Bronchial epithelial cell (primary cell): ENCODE measurements around the gene LRRC39. TPM values are rescaled to one million over a fixed set of nuclear protein-coding genes. Genes with fewer than 3 reads are reported as not detected.

Source experiments
- DNase-seq: peaks from one replicate; pipeline ENCODE4 v3.0.0-alpha.2; 2010; ENCODE audit warnings: low read depth
- FAIRE-seq: peaks from 2 replicates; lab custom pipeline; 2011; peaks lifted over from hg19 to GRCh38; lab: Jason Lieb, UNC
- H3K27me3 ChIP-seq: 2 replicates; pipeline ENCODE4 v1.5.1; 2011; ENCODE audit warnings: low read length; ENCODE audit not compliant: control insufficient read depth, insufficient read depth
- H3K36me3 ChIP-seq: 2 replicates; pipeline ENCODE4 v1.5.1; 2011; ENCODE audit warnings: low read length; ENCODE audit not compliant: control insufficient read depth, insufficient read depth
- H3K4me3 ChIP-seq: 2 replicates; pipeline ENCODE4 v1.5.1; 2011; ENCODE audit warnings: mild to moderate bottlenecking, low read depth, low read length, control low read depth
- total RNA-seq: library from RNA; depleted of rRNA; stranded (reverse); fragments of >200 nt; gene quantifications from 2 replicates; pipeline ENCODE4 v1.2.1, GENCODE V29; 2014
- TF ChIP-seq, protein P1 (sequence below): IDR thresholded peaks from 2 replicates; pipeline ENCODE4 v1.5.1; 2011; ENCODE audit warnings: mild to moderate bottlenecking, moderate library complexity, low read length, control low read depth, inconsistent platforms; ENCODE audit not compliant: insufficient read depth, severe bottlenecking

LRRC39 gene
- total RNA-seq, 1 donor from 2014 or later: 0.53 TPM

DNA sequence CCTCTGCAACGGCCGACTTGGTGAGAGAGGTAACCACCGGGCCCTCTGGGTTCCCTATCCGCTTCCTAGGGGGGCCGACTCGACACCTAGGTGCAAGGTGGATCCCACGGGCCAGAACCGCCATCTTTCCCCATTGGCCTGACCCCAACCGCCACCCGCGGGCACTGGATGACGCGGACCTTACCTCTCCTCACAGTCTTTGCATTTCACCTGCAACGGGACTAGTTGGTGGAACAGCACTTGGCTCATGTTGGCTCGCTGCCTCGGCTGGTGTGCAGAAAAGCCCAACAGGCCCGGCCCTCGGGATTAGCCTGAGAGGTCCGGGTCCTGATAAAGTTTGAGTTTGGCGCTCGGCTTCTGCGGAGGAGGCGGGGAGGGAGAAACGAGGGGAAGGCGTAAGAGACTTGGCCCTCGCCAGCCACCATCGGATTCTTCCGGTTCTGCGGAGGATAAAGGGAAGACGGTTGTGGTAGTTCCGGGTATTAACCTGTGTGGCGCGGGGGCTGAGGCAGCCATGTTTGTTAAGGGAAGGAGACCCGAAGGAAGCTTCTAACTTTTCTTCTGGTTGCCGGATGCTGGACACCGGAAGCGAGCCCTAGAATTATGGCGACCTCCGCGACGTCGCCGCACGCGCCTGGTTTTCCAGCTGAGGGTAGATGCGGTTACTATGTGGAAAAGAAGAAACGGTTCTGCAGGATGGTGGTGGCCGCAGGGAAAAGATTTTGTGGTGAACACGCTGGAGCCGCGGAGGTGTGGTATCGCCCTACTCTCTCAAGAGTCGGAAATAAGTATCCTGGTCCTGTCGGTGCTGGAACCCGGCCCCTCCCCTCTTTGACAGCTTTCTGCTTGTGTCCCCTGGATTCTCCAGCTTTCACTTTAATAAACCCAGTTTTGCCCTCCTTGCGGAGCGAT lies 45.2 kb downstream of the LRRC39 start, which contains the start of the genes SASS6 and TRMT13:
Gene SASS6 (minus strand): TSS at position 365 of the 912 bp plus-strand sequence. CDS start 116 bp downstream, at position 249.
Gene TRMT13 (plus strand): TSS at position 598 of the 912 bp plus-strand sequence. CDS start 6 bp downstream, at position 604.
- peak; percentile 94 for DNase-seq
- Histone ChIP-seq H3K27me3 (no peaks in the 10 kb centered on the region), H3K36me3 (peaks cover 7% of the 10 kb centered on the region), H3K4me3 (peak within 1 kb of the TSS; percentile 68)
- no peak for FAIRE-seq
- TF ChIP-seq, protein P1, sequence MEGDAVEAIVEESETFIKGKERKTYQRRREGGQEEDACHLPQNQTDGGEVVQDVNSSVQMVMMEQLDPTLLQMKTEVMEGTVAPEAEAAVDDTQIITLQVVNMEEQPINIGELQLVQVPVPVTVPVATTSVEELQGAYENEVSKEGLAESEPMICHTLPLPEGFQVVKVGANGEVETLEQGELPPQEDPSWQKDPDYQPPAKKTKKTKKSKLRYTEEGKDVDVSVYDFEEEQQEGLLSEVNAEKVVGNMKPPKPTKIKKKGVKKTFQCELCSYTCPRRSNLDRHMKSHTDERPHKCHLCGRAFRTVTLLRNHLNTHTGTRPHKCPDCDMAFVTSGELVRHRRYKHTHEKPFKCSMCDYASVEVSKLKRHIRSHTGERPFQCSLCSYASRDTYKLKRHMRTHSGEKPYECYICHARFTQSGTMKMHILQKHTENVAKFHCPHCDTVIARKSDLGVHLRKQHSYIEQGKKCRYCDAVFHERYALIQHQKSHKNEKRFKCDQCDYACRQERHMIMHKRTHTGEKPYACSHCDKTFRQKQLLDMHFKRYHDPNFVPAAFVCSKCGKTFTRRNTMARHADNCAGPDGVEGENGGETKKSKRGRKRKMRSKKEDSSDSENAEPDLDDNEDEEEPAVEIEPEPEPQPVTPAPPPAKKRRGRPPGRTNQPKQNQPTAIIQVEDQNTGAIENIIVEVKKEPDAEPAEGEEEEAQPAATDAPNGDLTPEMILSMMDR: no peak

DNA sequence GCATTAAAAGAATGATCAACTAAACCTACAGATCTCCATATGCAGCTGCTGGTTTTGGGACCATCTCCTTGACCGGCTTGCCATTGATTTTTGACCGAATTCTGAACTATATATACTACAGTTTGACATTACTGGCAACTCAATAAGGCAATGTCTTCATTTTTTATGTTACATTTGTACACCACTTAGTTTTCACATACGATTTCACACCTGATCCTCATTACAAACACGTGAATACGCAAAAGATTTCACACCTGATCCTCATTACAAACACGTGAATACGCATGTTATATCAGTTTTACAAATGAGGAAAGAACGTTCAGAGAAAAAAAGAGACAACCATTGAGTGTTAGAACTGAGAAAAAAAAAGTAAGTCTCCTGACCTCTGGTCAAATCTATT lies 46.4 kb downstream of the LRRC39 start:
- Histone ChIP-seq H3K4me3 (no peak overlapping the region), H3K27me3 (no peaks in the 10 kb centered on the region), H3K36me3 (no peaks in the 10 kb centered on the region)
- TF ChIP-seq, protein P1: no peak
- no peak for FAIRE-seq
- no peak for DNase-seq

DNA sequence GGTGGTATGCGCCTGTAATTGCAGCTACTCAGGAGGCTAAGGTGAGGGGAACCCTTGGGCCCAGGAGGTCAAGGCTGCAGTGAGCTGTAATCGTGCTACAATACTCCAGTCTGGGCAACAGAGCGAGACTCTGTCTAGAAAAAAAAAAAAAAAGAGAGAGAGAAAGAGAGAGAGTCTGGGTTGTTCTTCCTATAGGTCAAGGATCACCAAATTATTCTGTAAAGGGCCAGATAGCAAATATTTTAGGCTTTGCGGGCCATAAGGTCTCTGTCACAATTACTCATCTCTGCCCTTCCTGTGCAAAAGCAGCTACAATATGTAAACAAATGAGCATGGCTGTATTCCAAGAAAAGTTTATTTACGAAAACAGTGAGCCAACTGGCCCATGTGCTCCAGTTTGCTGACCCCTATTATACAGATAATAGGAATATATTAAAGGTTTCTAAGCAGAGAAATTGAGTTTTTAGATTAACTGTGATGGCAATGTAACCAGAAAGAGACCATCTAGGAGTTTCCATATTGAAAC lies 47.4 kb downstream of the LRRC39 start:
- no peak overlapping the region for H3K4me3 ChIP-seq
- TF ChIP-seq, protein P1: no peak
- FAIRE-seq: no peak
- H3K27me3 ChIP-seq: no peaks in the 10 kb centered on the region
- H3K36me3 ChIP-seq: no peaks in the 10 kb centered on the region
- DNase-seq: peak; percentile 50

DNA sequence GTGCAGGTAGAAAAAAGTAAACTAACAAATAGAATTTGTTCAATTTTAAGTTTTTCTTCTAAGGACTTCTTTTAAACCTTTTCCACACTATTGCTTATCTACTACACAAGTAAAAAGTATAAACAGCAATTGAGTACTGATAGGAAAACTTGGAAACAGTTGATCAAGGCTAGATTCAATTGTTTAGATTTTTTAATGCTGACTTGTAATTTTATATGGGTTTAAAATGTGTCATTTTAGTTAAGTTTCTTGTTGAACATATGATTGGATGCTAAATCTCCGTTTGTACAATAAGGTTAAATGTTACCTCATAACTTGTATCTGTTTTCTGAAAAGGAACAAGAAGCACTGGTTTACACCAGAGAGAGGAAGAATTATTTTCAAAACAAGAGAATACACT lies 50.8 kb downstream of the LRRC39 start:
- no peak for DNase-seq
- TF ChIP-seq, protein P1: no peak
- no peak for FAIRE-seq
- H3K27me3 ChIP-seq: no peaks in the 10 kb centered on the region
- no peaks in the 10 kb centered on the region for H3K36me3 ChIP-seq
- no peak overlapping the region for H3K4me3 ChIP-seq

DNA sequence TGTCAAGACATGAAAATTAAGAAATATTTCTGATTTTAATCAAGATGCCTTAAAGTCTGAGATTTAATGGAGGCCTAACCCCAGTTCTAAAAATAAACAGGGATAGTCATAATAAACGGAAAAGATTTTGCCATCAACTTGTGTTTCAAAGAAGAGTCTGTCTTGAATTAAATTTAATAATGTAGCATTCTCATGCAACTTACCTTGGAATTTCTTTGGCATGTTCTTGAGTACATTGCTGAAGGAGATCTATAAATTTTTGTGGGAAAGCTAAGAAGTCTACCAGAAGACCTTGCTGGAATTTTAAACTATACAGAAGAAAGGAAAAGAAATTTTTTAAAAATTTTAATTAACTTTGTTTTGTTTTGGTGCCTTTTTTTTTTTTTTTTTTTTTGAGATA lies 55.9 kb downstream of the LRRC39 start:
- H3K36me3 ChIP-seq: no peaks in the 10 kb centered on the region
- no peak for FAIRE-seq
- no peak overlapping the region for H3K4me3 ChIP-seq
- no peaks in the 10 kb centered on the region for H3K27me3 ChIP-seq
- TF ChIP-seq, protein P1: no peak
- no peak for DNase-seq
